GM10248 (cell line): ENCODE results near the gene LRRC4C.

ENCODE experiments used
- CTCF ChIA-PET: fragments of 300-600 bp; sonication (Branson Sonifier 250); formaldehyde crosslinking; extraction: SDS; loops from one replicate; lab custom pipeline; 2021; ENCODE audit warnings: antibody characterized with exemption; lab: Yijun Ruan, JAX
- POLR2A ChIA-PET: fragments of 350-650 bp; sonication (Branson Sonifier 250); formaldehyde crosslinking; extraction: SDS; loops from one replicate; lab custom pipeline; 2020; ENCODE audit warnings: antibody characterized with exemption; lab: Yijun Ruan, JAX
- DNase-seq: peaks from one replicate; pipeline ENCODE4 v3.0.0; 2012; ENCODE audit errors: extremely low spot score
- TF ChIP-seq, protein P1 (sequence below): IDR thresholded peaks from 2 replicates; pipeline ENCODE4 v1.5.1; 2012; ENCODE audit warnings: mild to moderate bottlenecking, low read depth; ENCODE audit errors: extremely low read depth, missing control alignments, control extremely low read depth

The LRRC4C gene

GRCh38 chr11:41250408-41250935 lies 209.0 kb downstream of the LRRC4C start:
- CTCF ChIA-PET, result no interaction called here
- DNase-seq, result no peak
- POLR2A ChIA-PET, result no interaction called here
- TF ChIP-seq, protein P1, sequence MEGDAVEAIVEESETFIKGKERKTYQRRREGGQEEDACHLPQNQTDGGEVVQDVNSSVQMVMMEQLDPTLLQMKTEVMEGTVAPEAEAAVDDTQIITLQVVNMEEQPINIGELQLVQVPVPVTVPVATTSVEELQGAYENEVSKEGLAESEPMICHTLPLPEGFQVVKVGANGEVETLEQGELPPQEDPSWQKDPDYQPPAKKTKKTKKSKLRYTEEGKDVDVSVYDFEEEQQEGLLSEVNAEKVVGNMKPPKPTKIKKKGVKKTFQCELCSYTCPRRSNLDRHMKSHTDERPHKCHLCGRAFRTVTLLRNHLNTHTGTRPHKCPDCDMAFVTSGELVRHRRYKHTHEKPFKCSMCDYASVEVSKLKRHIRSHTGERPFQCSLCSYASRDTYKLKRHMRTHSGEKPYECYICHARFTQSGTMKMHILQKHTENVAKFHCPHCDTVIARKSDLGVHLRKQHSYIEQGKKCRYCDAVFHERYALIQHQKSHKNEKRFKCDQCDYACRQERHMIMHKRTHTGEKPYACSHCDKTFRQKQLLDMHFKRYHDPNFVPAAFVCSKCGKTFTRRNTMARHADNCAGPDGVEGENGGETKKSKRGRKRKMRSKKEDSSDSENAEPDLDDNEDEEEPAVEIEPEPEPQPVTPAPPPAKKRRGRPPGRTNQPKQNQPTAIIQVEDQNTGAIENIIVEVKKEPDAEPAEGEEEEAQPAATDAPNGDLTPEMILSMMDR, result no peak

GRCh38 chr11:41247621-41248020 lies 211.8 kb downstream of the LRRC4C start:
- TF ChIP-seq, protein P1, result no peak
- no peak for DNase-seq
- POLR2A ChIA-PET, result no interaction called here
- CTCF ChIA-PET, result interaction anchor here (1.1 kb wide), 1 partner anchor 183 kb away, joined by 4 read pairs; no protein-coding TSS in a partner anchor

DNA sequence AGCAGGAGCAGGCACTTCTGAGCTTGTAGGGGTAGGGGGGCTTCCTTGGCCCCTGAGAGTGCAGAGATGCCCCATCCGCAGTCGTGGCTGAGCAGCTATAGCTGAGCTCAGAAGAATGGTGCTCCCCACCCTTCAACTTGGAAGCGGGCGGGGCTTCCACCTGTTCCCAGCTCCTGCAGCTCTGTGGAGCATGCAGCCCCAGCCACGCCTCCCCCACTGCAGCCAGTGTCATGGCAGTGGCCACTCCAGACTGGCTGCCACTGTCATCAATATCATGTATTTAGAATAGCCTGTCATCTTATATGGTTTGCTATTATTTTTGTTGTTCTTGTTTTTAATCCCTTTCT lies 213.1 kb downstream of the LRRC4C start:
- ChIA-PET POLR2A (no interaction called here), CTCF (interaction anchor here (1.1 to 1.2 kb wide), 2 partner anchors 9 to 185 kb away, joined by 4 to 5 read pairs; no protein-coding TSS in a partner anchor)
- no peak for DNase-seq
- TF ChIP-seq, protein P1, result no peak

DNA sequence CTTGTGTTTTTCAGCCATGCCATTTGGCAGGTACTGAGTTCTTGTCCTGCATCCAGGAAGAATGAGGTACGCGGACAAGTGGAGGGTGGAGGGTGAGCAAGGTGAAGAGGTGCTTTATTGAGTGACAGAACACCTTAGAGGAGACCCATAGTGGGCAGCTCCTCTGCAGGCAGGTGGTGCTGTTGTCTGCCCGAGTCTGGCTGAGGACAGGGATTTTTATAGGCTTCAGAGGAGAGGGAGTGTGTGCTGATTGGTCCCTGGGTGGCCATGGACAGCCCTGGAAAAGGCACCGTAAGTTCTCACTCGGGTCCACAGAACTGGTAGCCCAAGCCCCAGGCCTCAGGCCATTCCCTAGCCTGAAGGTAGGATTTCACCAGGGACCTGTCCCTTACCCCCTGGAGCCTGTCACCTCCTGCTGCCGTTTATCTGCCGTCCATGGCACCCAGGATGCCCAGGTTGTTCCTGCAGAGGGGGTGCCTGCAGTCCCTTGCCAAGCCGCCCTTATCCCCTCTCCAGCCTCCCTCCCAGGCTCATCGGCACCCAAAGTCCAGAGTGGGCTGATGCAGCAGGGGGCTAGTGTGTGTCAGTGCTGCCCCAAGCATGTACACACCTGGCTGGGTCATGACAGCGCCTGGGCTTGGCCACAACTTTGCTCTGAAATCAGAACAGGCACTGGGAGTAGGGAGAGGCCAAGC lies 213.6 kb downstream of the LRRC4C start:
- no peak for DNase-seq
- POLR2A ChIA-PET, result no interaction called here
- TF ChIP-seq, protein P1, result no peak
- CTCF ChIA-PET, result interaction anchor here (1.2 to 1.3 kb wide), 2 partner anchors 10 to 1279 kb away, joined by 3 to 5 read pairs; no protein-coding TSS in a partner anchor

DNA sequence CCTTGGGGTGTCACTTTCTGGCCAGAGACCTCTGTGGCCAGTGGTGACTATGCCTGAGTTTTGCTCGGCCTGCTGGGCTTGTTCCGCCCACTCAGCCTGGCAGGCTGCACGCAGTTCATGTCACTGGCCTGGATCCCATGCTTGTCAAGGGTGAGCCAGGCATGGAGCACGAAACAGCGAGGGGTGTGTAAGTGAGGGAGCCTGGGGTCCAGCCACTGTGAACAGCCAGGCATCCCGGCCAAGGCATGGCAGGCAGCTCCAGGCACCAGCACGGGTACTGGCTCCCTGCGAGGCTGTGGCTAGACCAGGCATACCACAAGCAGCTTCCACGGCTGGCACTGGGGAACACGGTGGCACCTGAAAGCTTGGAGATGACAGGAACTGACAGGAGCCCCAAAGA lies 214.3 kb downstream of the LRRC4C start:
- POLR2A ChIA-PET, result no interaction called here
- CTCF ChIA-PET, result interaction anchor here (1.1 to 1.8 kb wide), 4 partner anchors 10 to 1280 kb away, joined by 3 to 5 read pairs (median 4); no protein-coding TSS in a partner anchor

DNA sequence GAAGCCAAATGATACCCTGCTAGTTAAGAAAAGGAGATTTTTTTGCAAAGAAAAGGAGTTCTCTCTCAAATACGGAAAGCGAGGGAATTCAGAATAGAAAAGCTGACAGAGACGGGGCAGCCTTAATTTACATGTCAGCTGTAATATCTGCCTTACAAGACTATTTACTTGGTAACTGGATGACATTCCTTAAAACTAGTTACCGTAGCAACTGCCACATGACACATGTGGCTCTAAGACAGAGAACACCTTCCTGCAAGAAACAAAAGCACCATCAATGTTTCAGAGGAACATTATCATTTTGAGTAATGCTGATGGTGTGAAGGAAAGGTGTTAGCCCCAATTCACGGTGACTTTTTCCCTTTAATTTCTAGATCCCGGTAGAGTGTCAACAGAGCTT lies 222.1 kb downstream of the LRRC4C start:
- no peak for DNase-seq
- CTCF ChIA-PET, result no interaction called here
- TF ChIP-seq, protein P1, result no peak
- POLR2A ChIA-PET, result no interaction called here

More for the DNA sequence above, 214.3 kb downstream of the LRRC4C start:
- no peak for DNase-seq
- TF ChIP-seq, protein P1, result no peak
